HepG2 (cell line): ENCODE data around the gene PTPN12.
"Not testable (repeated sequence)": the region's sequence is repeated elsewhere in the genome, so short reads cannot be mapped to it uniquely, and the experiment has no call there.

Source experiments
- EZH2 ChIP-seq: conservative IDR thresholded peaks from 2 replicates; pipeline ENCODE4 v1.6.1; 2012; ENCODE audit warnings: mild to moderate bottlenecking, low read depth, low read length, moderate library complexity
- KDM2A ChIP-seq: sonication (generic); formaldehyde crosslinking; IDR thresholded peaks from 2 replicates; pipeline ENCODE4 v1.4.0; 2020; ENCODE audit warnings: low read depth, missing genetic modification reagents, borderline replicate concordance
- TARDBP ChIP-seq: sonication (generic); formaldehyde crosslinking; IDR thresholded peaks from 2 replicates; pipeline ENCODE4 v1.8.0; 2022; ENCODE audit warnings: mild to moderate bottlenecking, missing genetic modification reagents

DNA sequence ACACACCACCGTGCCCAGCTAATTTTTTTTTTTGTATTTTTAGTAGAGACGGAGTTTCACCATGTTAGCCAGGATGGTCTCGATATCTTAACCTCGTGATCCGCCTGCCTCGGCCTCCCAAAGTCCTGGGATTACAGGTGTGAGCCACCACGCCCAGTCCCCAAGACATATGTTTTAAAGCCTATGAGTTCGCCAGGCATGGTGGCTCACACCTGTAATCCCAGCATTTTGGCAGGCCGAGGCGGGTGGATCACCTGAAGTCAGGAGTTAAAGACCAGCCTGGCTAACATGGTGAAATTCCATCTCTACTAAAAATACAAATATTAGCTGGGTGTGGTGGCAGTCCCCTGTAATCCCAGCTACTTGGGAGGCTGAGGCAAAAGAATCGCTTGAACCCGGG is 115.7 kb downstream of the PTPN12 start:
- not testable (repeated sequence) for TF ChIP-seq EZH2; TARDBP (CRISPR knock-in tag); KDM2A (CRISPR knock-in tag)
